Measurements from ENCODE around the gene KNG1. TPM values are rescaled to one million over a fixed set of nuclear protein-coding genes. Genes with fewer than 3 reads are reported as not detected.

KNG1 gene
- total RNA-seq, 1 experiment from 2014 or later = not detected

GRCh38 chr3:186790261-186790981, 73.3 kb downstream of the KNG1 start:
- in situ Hi-C loops (cut with HindIII; ENCODE audit: low sequenced_read_pairs) = no loop called here
- peak; percentile 63 for DNase-seq (ENCODE audit: low spot score)

Other genes with a start within 250 kb of the KNG1 start
- 0.37 and 2.0 TPM in 2 replicates for gene CRYGS, start 173.0 kb upstream of the KNG1 start, total RNA-seq (2014; rRNA removed; shearing (Covaris generic))
- 27.7 and 37.1 TPM in 2 replicates for gene TBCCD1, start 150.0 kb upstream of the KNG1 start, total RNA-seq (2014; rRNA removed; shearing (Covaris generic))
- gene DNAJB11, start 146.6 kb upstream of the KNG1 start, total RNA-seq (2014; rRNA removed; shearing (Covaris generic)) = 41.7 and 78.6 TPM in 2 replicates
- gene AHSG, start 104.3 kb upstream of the KNG1 start, total RNA-seq (2014; rRNA removed; shearing (Covaris generic)) = not detected in 2 replicates
- not detected in 2 replicates for gene FETUB, start 77.0 kb upstream of the KNG1 start, total RNA-seq (2014; rRNA removed; shearing (Covaris generic))
- gene HRG, start 51.3 kb upstream of the KNG1 start, total RNA-seq (2014; rRNA removed; shearing (Covaris generic)) = not detected in 2 replicates
- gene EIF4A2, start 66.2 kb downstream of the KNG1 start, total RNA-seq (2014; rRNA removed; shearing (Covaris generic)) = 215 and 286 TPM in 2 replicates
- gene RFC4, start 89.1 kb downstream of the KNG1 start, total RNA-seq (2014; rRNA removed; shearing (Covaris generic)) = 53.7 and 76.8 TPM in 2 replicates
- gene ADIPOQ, start 125.4 kb downstream of the KNG1 start, total RNA-seq (2014; rRNA removed; shearing (Covaris generic)) = not detected in 2 replicates
- 3.6 and 11.8 TPM in 2 replicates for gene ST6GAL1, start 213.2 kb downstream of the KNG1 start, total RNA-seq (2014; rRNA removed; shearing (Covaris generic))